Lung (tissue), 12 donors: ENCODE data around the gene IST1. TPM values are rescaled to one million over a fixed set of nuclear protein-coding genes. Genes with fewer than 3 reads are reported as not detected.

Experiments used
- ATAC-seq: fragments of 200-7000 bp; cut with Tn5 transposase; one replicate; pipeline ENCODE4 v1.9.1; 2020; ENCODE audit warnings: moderate number of reproducible peaks; ENCODE audit not compliant: insufficient read depth, low FRiP score
- DNase-seq, 3 donors: peaks; one replicate each; pipeline ENCODE4 v3.0.0-alpha.2; 2013 to 2017
- H3K27ac ChIP-seq, 2 donors: one replicate each; pipeline ENCODE4 v1.5.1; 2013; ENCODE audit warnings: mild to moderate bottlenecking in 2 of 2, moderate library complexity in 2 of 2, control low read depth in 1 of 2, inconsistent platforms in 1 of 2, low read depth in 1 of 2, low read length in 1 of 2
- H3K27me3 ChIP-seq, 3 donors: one replicate each; pipeline ENCODE4 v1.5.1; 2013; ENCODE audit warnings: low read length in 2 of 3; ENCODE audit not compliant: control insufficient read depth in 3 of 3, insufficient read depth in 3 of 3
- H3K36me3 ChIP-seq, 4 donors: one replicate each; pipeline ENCODE4 v1.5.1; 2013; ENCODE audit warnings: low read length in 4 of 4, mild to moderate bottlenecking in 1 of 4, moderate library complexity in 1 of 4; ENCODE audit not compliant: control insufficient read depth in 4 of 4, insufficient read depth in 4 of 4
- H3K4me1 ChIP-seq, 5 donors: one replicate each; pipeline ENCODE4 v1.5.1; 2013; ENCODE audit warnings: low read length in 5 of 5, mild to moderate bottlenecking in 2 of 5, moderate library complexity in 1 of 5; ENCODE audit not compliant: control insufficient read depth in 5 of 5, insufficient read depth in 5 of 5
- H3K4me3 ChIP-seq: one replicate; pipeline ENCODE4 v1.5.1; 2013; ENCODE audit warnings: mild to moderate bottlenecking, control low read depth, moderate library complexity
- H3K9ac ChIP-seq, 2 donors: one replicate each; pipeline ENCODE4 v1.5.1; 2013; ENCODE audit warnings: low read length in 2 of 2, control low read depth in 1 of 2; ENCODE audit not compliant: insufficient read depth in 1 of 2
- H3K9me3 ChIP-seq, 4 donors: one replicate each; pipeline ENCODE4 v1.5.1; 2013; ENCODE audit warnings: low read length in 3 of 4, mild to moderate bottlenecking in 1 of 4, moderate library complexity in 1 of 4; ENCODE audit not compliant: control insufficient read depth in 4 of 4, insufficient read depth in 3 of 4
- WGBS, 2 donors: extraction: QIAGEN DNeasy Blood & Tissue Kit; methylation state at CpG; one replicate each; pipeline ENCODE4 v1.1.7; 2013; 5-methylcytosine and 5-hydroxymethylcytosine counted together
- polyA plus RNA-seq, 2 donors: library from polyadenylated mRNA; stranded (reverse); fragments of 200-250 nt; gene quantifications; one replicate each; pipeline ENCODE4 v1.2.1, GENCODE V29; 2013
- total RNA-seq, 2 donors: library from RNA; depleted of rRNA in 1 of 2; stranded (reverse); fragments of >200 nt in 1 of 2; gene quantifications; one replicate each; pipeline ENCODE4 v1.2.1, GENCODE V29; 2014 to 2021
- TF ChIP-seq, protein P1 (sequence below): IDR thresholded peaks from 2 replicates; pipeline ENCODE4 v1.5.1; 2012; ENCODE audit warnings: mild to moderate bottlenecking; ENCODE audit errors: control extremely low read depth, extremely low read depth
- donor health status: control.
- donor health status: control.
- donor health status: Bipolar disorder and iron deficiency.
- donor health status: healthy.
- donor health status: DM: yes; HTN: yes; CAD: no.

Gene IST1
- total and polyA plus RNA-seq, 4 donors: 77.4 to 236 (median 146) TPM

DNA sequence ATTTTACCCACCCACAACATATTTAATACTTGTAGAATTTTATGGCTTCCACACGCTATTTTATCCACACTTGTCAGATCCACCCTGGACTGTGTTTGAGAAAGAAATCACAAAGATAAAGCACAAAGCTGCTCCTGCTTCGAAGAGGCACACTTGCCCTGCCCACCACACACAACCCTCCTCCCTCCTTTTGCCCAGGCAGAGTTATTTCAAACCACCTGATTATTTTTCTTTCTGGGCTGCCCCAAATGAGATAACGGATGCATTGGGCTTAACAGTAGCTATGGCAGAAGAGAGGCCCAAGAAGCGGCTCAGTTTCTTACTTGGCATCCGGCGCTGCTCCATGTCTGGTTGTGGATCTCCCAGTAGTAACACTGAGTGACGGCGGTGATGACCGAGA, 77.7 kb downstream of the IST1 start:
- ATAC-seq: no peak
- Histone ChIP-seq H3K9me3 (no peaks in the 10 kb centered on the region), H3K4me3 (no peak overlapping the region), H3K27me3 (no peaks in the 10 kb centered on the region), H3K36me3 (no peaks in the 10 kb centered on the region), H3K4me1 (no peaks in the 10 kb centered on the region), H3K9ac (no peak overlapping the region), H3K27ac (no peak overlapping the region)
- WGBS, 2 donors: 83 to 91% methylated on average over 9 of the region's 9 CpGs
- DNase-seq: no peak
- TF ChIP-seq, protein P1, sequence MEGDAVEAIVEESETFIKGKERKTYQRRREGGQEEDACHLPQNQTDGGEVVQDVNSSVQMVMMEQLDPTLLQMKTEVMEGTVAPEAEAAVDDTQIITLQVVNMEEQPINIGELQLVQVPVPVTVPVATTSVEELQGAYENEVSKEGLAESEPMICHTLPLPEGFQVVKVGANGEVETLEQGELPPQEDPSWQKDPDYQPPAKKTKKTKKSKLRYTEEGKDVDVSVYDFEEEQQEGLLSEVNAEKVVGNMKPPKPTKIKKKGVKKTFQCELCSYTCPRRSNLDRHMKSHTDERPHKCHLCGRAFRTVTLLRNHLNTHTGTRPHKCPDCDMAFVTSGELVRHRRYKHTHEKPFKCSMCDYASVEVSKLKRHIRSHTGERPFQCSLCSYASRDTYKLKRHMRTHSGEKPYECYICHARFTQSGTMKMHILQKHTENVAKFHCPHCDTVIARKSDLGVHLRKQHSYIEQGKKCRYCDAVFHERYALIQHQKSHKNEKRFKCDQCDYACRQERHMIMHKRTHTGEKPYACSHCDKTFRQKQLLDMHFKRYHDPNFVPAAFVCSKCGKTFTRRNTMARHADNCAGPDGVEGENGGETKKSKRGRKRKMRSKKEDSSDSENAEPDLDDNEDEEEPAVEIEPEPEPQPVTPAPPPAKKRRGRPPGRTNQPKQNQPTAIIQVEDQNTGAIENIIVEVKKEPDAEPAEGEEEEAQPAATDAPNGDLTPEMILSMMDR: no peak

DNA sequence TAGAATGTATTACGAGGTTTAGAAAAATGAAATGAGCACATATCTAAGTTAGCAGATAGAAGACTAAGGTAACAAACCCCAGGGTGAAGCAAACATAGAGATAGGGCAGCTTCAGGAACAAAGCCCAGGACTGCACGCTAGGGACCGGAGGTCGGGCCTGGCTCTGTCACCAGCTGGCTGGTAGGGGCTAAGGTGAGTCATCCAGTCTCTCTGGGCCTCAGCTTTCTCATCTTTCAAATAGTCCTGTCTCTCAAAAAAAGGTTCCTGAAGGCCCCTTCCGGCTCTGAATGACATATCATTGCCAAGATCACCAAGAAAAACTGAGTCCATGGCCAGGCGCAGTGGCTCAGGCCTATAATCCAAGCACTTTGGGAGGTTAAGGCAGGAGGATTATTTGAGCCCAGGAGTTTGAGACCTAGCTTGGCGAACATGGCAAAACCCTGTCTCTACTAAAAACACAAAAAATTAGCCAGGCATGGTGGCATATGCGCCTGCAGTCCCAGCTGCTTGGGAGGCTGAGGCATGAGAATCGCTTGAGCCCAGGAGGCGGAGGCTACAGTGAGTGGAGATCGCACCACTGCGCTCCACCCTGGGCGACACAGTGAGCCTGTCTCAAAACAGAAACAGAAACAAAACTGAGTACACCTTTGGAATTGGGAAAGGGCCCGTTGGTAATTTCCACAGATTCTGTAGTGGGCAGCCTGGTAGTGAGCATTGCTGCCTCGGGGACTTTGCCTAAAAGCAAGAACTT, 78.9 kb downstream of the IST1 start:
- WGBS, 2 donors: 90% methylated on average over 15 of the region's 15 CpGs
- H3K4me3 ChIP-seq: no peak overlapping the region
- no peak overlapping the region for H3K27ac ChIP-seq
- H3K27me3 ChIP-seq: no peaks in the 10 kb centered on the region
- H3K4me1 ChIP-seq: no peaks in the 10 kb centered on the region
- H3K9ac ChIP-seq: no peak overlapping the region
- ATAC-seq (no peak), DNase-seq (no peak)
- no peaks in the 10 kb centered on the region for H3K9me3 ChIP-seq
- H3K36me3 ChIP-seq: no peaks in the 10 kb centered on the region
- TF ChIP-seq, protein P1: no peak

Other genes starting within 250 kb of the IST1 start
- gene PHLPP2, start 170.8 kb upstream of the IST1 start, total RNA-seq: 1 to 10 TPM; 5.3 to 6.5 TPM
- 1 to 10 TPM; 1.3 to 1.8 TPM for gene PHLPP2, start 170.8 kb upstream of the IST1 start, polyA plus RNA-seq
- gene AP1G1, start 86.7 kb upstream of the IST1 start, total RNA-seq: 100 to 1,000 TPM; 100 to 136 TPM
- gene AP1G1, start 86.7 kb upstream of the IST1 start, polyA plus RNA-seq: 10 to 100 TPM; 14.7 to 28.9 TPM
- 10 to 100 TPM; 25.1 to 25.7 TPM for gene ATXN1L, start 49.6 kb upstream of the IST1 start, total RNA-seq
- gene ATXN1L, start 49.6 kb upstream of the IST1 start, polyA plus RNA-seq: 10 to 100 TPM in 1 of 2 donors, 1 to 10 TPM in 1; 7.3 to 12.0 TPM
- 1 to 10 TPM; 9.4 to 9.8 TPM for gene ZNF821, start 11.3 kb upstream of the IST1 start, total RNA-seq
- 1 to 10 TPM; 3.7 to 4.0 TPM for gene ZNF821, start 11.3 kb upstream of the IST1 start, polyA plus RNA-seq
- under 1 TPM; 0.28 to 0.46 TPM for gene PKD1L3, start 104.9 kb downstream of the IST1 start, total RNA-seq
- under 1 TPM; 0.04 to 0.05 TPM for gene PKD1L3, start 104.9 kb downstream of the IST1 start, polyA plus RNA-seq
- gene DHODH, start 113.2 kb downstream of the IST1 start, total RNA-seq: 10 to 100 TPM in 1 of 2 donors, 1 to 10 TPM in 1; 8.5 to 14.0 TPM
- gene DHODH, start 113.2 kb downstream of the IST1 start, polyA plus RNA-seq: 10 to 100 TPM in 1 of 2 donors, 1 to 10 TPM in 1; 8.4 to 11.8 TPM
- 100 to 1,000 TPM in 1 of 2 donors, 1 to 10 TPM in 1; 8.0 to 450 TPM for gene HP, start 159.0 kb downstream of the IST1 start, total RNA-seq
- gene HP, start 159.0 kb downstream of the IST1 start, polyA plus RNA-seq: 1,000 to 10,000 TPM in 1 of 2 donors, 100 to 1,000 TPM in 1; 673 to 1,570 TPM
- under 1 TPM in 1 of 2 donors, not detected in 1; 0.49 TPM for gene HPR, start 167.7 kb downstream of the IST1 start, total RNA-seq
- 1 to 10 TPM; 1.9 to 2.4 TPM for gene HPR, start 167.7 kb downstream of the IST1 start, polyA plus RNA-seq
- gene TXNL4B, start 198.1 kb downstream of the IST1 start, total RNA-seq: 10 to 100 TPM; 14.2 to 17.7 TPM
- gene TXNL4B, start 198.1 kb downstream of the IST1 start, polyA plus RNA-seq: 10 to 100 TPM in 1 of 2 donors, 1 to 10 TPM in 1; 5.4 to 11.2 TPM
- 10 to 100 TPM; 39.6 to 62.3 TPM for gene DHX38, start 198.3 kb downstream of the IST1 start, total RNA-seq
- gene DHX38, start 198.3 kb downstream of the IST1 start, polyA plus RNA-seq: 10 to 100 TPM; 45.2 to 45.9 TPM